ENCODE results near the gene FAM200A.

FAM200A gene

DNA sequence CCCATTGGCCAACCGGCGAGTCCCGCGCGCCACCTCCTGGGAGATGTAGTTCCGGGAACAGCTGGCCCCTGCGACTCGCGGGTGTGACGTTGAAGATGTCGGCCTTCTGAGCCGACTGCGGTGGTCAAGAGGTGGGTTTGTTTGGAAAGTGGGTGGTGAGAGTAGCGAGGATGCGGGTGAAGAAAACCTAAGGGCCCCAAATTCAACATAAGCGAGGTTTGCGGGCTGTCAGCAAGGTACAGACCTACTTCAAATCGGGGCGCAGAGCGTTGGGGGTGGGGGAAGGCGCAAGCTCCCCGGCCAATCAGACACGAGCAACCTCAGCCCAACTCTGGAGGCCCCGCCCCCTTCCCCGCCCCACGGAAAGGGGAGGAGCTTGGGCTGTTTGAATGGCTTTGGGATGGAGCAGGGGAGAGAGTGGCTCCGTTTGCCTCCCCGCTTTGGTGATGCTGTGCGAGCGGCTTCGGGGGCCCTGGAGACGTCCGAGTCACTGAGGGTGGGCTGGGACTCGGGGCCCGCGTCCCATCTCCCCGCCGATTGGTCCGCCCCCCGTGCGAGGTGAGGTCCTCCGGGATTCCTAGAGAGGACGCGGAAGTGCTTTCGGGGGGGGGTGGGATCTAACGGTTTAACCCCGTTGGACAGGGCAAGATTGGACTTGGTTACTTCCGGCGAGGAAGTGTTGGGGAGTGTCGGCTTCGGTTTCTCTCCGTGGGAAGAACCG, 47.2 kb downstream of the FAM200A start, which contains the start of gene ZKSCAN5 (continued):
- 0 out of 2 replicates have a peak, but pooled peaks have one; percentile 20 for TF ChIP-seq ZNF600 (tag by site-specific recombination; IDR thresholded peaks at IDR 0.05)
- TF ChIP-seq ZBTB20 (tag by site-specific recombination; IDR thresholded peaks at IDR 0.05) = peak; percentile 53; the same call in 1 of the 2 replicates
- TF ChIP-seq, protein P1, sequence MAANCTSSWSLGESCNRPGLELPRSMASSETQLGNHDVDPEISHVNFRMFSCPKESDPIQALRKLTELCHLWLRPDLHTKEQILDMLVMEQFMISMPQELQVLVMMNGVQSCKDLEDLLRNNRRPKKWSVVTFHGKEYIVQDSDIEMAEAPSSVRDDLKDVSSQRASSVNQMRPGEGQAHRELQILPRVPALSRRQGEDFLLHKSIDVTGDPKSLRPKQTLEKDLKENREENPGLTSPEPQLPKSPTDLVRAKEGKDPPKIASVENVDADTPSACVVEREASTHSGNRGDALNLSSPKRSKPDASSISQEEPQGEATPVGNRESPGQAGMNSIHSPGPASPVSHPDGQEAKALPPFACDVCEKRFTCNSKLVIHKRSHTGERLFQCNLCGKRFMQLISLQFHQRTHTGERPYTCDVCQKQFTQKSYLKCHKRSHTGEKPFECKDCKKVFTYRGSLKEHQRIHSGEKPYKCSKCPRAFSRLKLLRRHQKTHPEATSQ (tag by site-specific recombination; IDR thresholded peaks at IDR 0.05) = no peak
- TF ChIP-seq ZNF639 (tag by site-specific recombination; IDR thresholded peaks at IDR 0.05) = peak; percentile 85
- TF ChIP-seq ZXDB (tag by site-specific recombination; IDR thresholded peaks at IDR 0.05) = peak; percentile 100
- TF ChIP-seq ZNF211 (tag by site-specific recombination; IDR thresholded peaks at IDR 0.05; ENCODE audit: low read depth) = no peak
- TF ChIP-seq ZNF175 (tag by site-specific recombination; IDR thresholded peaks at IDR 0.05) = no peak
- peak; percentile 95 for TF ChIP-seq ZNF335 (tag by site-specific recombination; conservative IDR thresholded peaks at IDR 0.05)
- peak; percentile 98 for TF ChIP-seq BCL11B (tag by site-specific recombination; IDR thresholded peaks at IDR 0.05; ENCODE audit: low read depth)
- TF ChIP-seq, protein P2, sequence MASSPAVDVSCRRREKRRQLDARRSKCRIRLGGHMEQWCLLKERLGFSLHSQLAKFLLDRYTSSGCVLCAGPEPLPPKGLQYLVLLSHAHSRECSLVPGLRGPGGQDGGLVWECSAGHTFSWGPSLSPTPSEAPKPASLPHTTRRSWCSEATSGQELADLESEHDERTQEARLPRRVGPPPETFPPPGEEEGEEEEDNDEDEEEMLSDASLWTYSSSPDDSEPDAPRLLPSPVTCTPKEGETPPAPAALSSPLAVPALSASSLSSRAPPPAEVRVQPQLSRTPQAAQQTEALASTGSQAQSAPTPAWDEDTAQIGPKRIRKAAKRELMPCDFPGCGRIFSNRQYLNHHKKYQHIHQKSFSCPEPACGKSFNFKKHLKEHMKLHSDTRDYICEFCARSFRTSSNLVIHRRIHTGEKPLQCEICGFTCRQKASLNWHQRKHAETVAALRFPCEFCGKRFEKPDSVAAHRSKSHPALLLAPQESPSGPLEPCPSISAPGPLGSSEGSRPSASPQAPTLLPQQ (tag by site-specific recombination; IDR thresholded peaks at IDR 0.05) = peak; percentile 28
- TF ChIP-seq, protein P3, sequence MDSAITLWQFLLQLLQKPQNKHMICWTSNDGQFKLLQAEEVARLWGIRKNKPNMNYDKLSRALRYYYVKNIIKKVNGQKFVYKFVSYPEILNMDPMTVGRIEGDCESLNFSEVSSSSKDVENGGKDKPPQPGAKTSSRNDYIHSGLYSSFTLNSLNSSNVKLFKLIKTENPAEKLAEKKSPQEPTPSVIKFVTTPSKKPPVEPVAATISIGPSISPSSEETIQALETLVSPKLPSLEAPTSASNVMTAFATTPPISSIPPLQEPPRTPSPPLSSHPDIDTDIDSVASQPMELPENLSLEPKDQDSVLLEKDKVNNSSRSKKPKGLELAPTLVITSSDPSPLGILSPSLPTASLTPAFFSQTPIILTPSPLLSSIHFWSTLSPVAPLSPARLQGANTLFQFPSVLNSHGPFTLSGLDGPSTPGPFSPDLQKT (IDR thresholded peaks at IDR 0.05; ENCODE audit: borderline replicate concordance, low read depth, low read length) = peak; percentile 32; the same call in 1 of the 2 replicates
- TF ChIP-seq, protein P4, sequence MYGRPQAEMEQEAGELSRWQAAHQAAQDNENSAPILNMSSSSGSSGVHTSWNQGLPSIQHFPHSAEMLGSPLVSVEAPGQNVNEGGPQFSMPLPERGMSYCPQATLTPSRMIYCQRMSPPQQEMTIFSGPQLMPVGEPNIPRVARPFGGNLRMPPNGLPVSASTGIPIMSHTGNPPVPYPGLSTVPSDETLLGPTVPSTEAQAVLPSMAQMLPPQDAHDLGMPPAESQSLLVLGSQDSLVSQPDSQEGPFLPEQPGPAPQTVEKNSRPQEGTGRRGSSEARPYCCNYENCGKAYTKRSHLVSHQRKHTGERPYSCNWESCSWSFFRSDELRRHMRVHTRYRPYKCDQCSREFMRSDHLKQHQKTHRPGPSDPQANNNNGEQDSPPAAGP (tag by site-specific recombination; IDR thresholded peaks at IDR 0.05) = peak; percentile 75
- TF ChIP-seq CTCF (tag by site-specific recombination; IDR thresholded peaks at IDR 0.05) = no peak; the same call in 1 of the 2 replicates
- peak; percentile 76 for TF ChIP-seq GLIS2 (tag by site-specific recombination; IDR thresholded peaks at IDR 0.05)
- peak; percentile 35 for TF ChIP-seq EGR2 (tag by site-specific recombination; IDR thresholded peaks at IDR 0.05; ENCODE audit: low read depth)
- no peak for TF ChIP-seq ZNF16 (tag by site-specific recombination; IDR thresholded peaks at IDR 0.05; ENCODE audit: low read depth)
- no peak for TF ChIP-seq ZNF133 (tag by site-specific recombination; IDR thresholded peaks at IDR 0.05)
- no peak for TF ChIP-seq ZNF776 (tag by site-specific recombination; IDR thresholded peaks at IDR 0.05; ENCODE audit: borderline replicate concordance)
- no peak for TF ChIP-seq ZNF837 (tag by site-specific recombination; IDR thresholded peaks at IDR 0.05)
- TF ChIP-seq ZNF747 (tag by site-specific recombination; IDR thresholded peaks at IDR 0.05) = no peak
- no peak for TF ChIP-seq OSR2 (tag by site-specific recombination; IDR thresholded peaks at IDR 0.05)
- TF ChIP-seq HOXD13 (CRISPR knock-in tag; IDR thresholded peaks at IDR 0.05; ENCODE audit: borderline replicate concordance) = 0 out of 2 replicates have a peak, but pooled peaks have one; percentile 16
- TF ChIP-seq ZNF174 (tag by site-specific recombination; IDR thresholded peaks at IDR 0.05) = no peak
- peak; percentile 83 for TF ChIP-seq ZNF660 (tag by site-specific recombination; IDR thresholded peaks at IDR 0.05)
- TF ChIP-seq ZNF112 (tag by site-specific recombination; IDR thresholded peaks at IDR 0.05) = no peak
- TF ChIP-seq ZNF785 (tag by site-specific recombination; IDR thresholded peaks at IDR 0.05) = no peak
- TF ChIP-seq ZNF354C (tag by site-specific recombination; IDR thresholded peaks at IDR 0.05; ENCODE audit: borderline replicate concordance, low read depth) = no peak
- TF ChIP-seq ZBTB7A (tag by site-specific recombination; IDR thresholded peaks at IDR 0.05; ENCODE audit: low read depth) = 0 out of 2 replicates have a peak, but pooled peaks have one; percentile 16
- peak; percentile 71 for TF ChIP-seq ZEB2 (tag by site-specific recombination; IDR thresholded peaks at IDR 0.05)
- TF ChIP-seq ZNF596 (tag by site-specific recombination; IDR thresholded peaks at IDR 0.05) = no peak
